ENCODE data around the gene CCDC59. TPM values are rescaled to one million over a fixed set of nuclear protein-coding genes. Genes with fewer than 3 reads are reported as not detected.

Gene CCDC59
- total and polyA plus RNA-seq, 4 donors, result 14.4 to 22.0 (median 18.2) TPM

GRCh38 chr12:82325540-82326336 lies 32.4 kb downstream of the CCDC59 start:
- Histone ChIP-seq H3K36me3 (ENCODE audit: control insufficient read depth in 4 of 4, insufficient read depth in 3 of 4, low read depth in 1 of 4, low read length in 3 of 4) (no peaks in the 10 kb centered on the region), H3K9me3 (ENCODE audit: control insufficient read depth in 4 of 4, low read length in 3 of 4) (no peaks in the 10 kb centered on the region), H3K27ac (ENCODE audit: low read depth in 1 of 2, low read length in 2 of 2) (no peak overlapping the region), H3K9ac (ENCODE audit: low read depth in 1 of 2, low read length in 2 of 2) (no peak overlapping the region), H3K27me3 (ENCODE audit: control insufficient read depth in 4 of 4, insufficient read depth in 4 of 4, low read length in 3 of 4) (no peaks in the 10 kb centered on the region), H3K4me1 (ENCODE audit: control insufficient read depth in 4 of 4, insufficient read depth in 4 of 4, low read length in 3 of 4) (no peaks in the 10 kb centered on the region), H3K4me3 (ENCODE audit: low read depth in 1 of 3, low read length in 3 of 3) (no peak overlapping the region)
- WGBS, result 66% methylated on average over 4 of the region's 4 CpGs
- no peak for DNase-seq (ENCODE audit: low spot score)
- TF ChIP-seq TAF1 (conservative IDR thresholded peaks at IDR 0.05) (no peak), JUND (IDR thresholded peaks at IDR 0.05) (no peak), HNF4G (IDR thresholded peaks at IDR 0.05) (no peak), FOXA2 (IDR thresholded peaks at IDR 0.05) (no peak), MAX (IDR thresholded peaks at IDR 0.05) (no peak), ZBTB33 (IDR thresholded peaks at IDR 0.05) (no peak), REST (IDR thresholded peaks at IDR 0.05) (no peak), ATF3 (IDR thresholded peaks at IDR 0.05) (no peak), EGR1 (IDR thresholded peaks at IDR 0.05; ENCODE audit: low read depth in 2 of 2) (no peak), NR2F2 (IDR thresholded peaks at IDR 0.05) (no peak), YY1 (IDR thresholded peaks at IDR 0.05) (no peak), RXRA (IDR thresholded peaks at IDR 0.05) (no peak), CTCF (IDR thresholded peaks at IDR 0.05; ENCODE audit: low read depth, low read length, missing input control) (no peak)

GRCh38 chr12:82319276-82319675 lies 38.9 kb downstream of the CCDC59 start:
- H3K9ac ChIP-seq (ENCODE audit: low read depth in 1 of 2, low read length in 2 of 2), result no peak overlapping the region
- no peak overlapping the region for H3K4me3 ChIP-seq (ENCODE audit: low read depth in 1 of 3, low read length in 3 of 3)
- no peaks in the 10 kb centered on the region for H3K36me3 ChIP-seq (ENCODE audit: control insufficient read depth in 4 of 4, insufficient read depth in 3 of 4, low read depth in 1 of 4, low read length in 3 of 4)
- TF ChIP-seq ATF3 (IDR thresholded peaks at IDR 0.05), result no peak
- DNase-seq (ENCODE audit: low spot score), result no peak
- H3K4me1 ChIP-seq (ENCODE audit: control insufficient read depth in 4 of 4, insufficient read depth in 4 of 4, low read length in 3 of 4), result no peaks in the 10 kb centered on the region
- no peak overlapping the region for H3K27ac ChIP-seq (ENCODE audit: low read depth in 1 of 2, low read length in 2 of 2)
- H3K9me3 ChIP-seq (ENCODE audit: control insufficient read depth in 4 of 4, low read length in 3 of 4), result no peaks in the 10 kb centered on the region
- WGBS, result 70% methylated on average over 1 of the region's 1 CpG
- no peaks in the 10 kb centered on the region for H3K27me3 ChIP-seq (ENCODE audit: control insufficient read depth in 4 of 4, insufficient read depth in 4 of 4, low read length in 3 of 4)

All from liver (tissue), 9 donors.